Measurements from ENCODE around the gene DEPP1. TPM values are rescaled to one million over a fixed set of nuclear protein-coding genes. Genes with fewer than 3 reads are reported as not detected.

The DEPP1 gene
- total and polyA plus RNA-seq, 2 of the 13 experiments (the other 11 are each of a cell fraction or from before 2014, with no cell fraction given) = 14.8 to 270 TPM

- H4K20me1 ChIP-seq (ENCODE audit: insufficient read depth, low read length) = no peaks in the 10 kb centered on the region
- in situ Hi-C loops (cut with HindIII; ENCODE audit: extremely low pct_ligation_motif_present, low pct_unique_long_range_greater_than_20kb) = no loop called here
- no peak overlapping the region for H3K27ac ChIP-seq (ENCODE audit: extremely low read length, insufficient read depth, low read length)
- no peak overlapping the region for H3K9ac ChIP-seq (ENCODE audit: insufficient read depth, low read depth, low read length)
- no peaks in the 10 kb centered on the region for H3K36me3 ChIP-seq (replicated peaks in 1 of 2; ENCODE audit: control insufficient read depth in 1 of 2, insufficient read depth in 2 of 2, low read length in 2 of 2)
- no peaks in the 10 kb centered on the region for H3K79me2 ChIP-seq (ENCODE audit: insufficient read depth, low read length)
- no peak overlapping the region for H2AFZ ChIP-seq (ENCODE audit: low read length)
- peaks cover 92% of the 10 kb centered on the region for H3K4me1 ChIP-seq (ENCODE audit: insufficient read depth, low read length)
- H3K27me3 ChIP-seq (ENCODE audit: control insufficient read depth in 1 of 2, insufficient read depth in 2 of 2, low read length in 2 of 2) = no peaks in the 10 kb centered on the region
- intact Hi-C loops (cut with micrococcal nuclease; ENCODE audit: unreplicated experiment) = no loop called here
- no peak for DNase-seq (ENCODE audit: low spot score)
- no TSS peak for BruUV-seq (replicated peaks)
- WGBS (ENCODE audit: low lambda C conversion rate) = 71% methylated on average over 4 of the region's 5 CpGs
- TF ChIP-seq IKZF5 (CRISPR knock-in tag; IDR thresholded peaks at IDR 0.05) (0 out of 2 replicates have a peak, but pooled peaks have one; percentile 7), CTCF (CRISPR knock-in tag; IDR thresholded peaks at IDR 0.05) (peak; percentile 28; the same call in 1 of the 2 replicates), RARA (CRISPR knock-in tag; IDR thresholded peaks at IDR 0.05) (peak; percentile 49; the same call in 1 of the 2 replicates), SOX13 (IDR thresholded peaks at IDR 0.05) (no peak), SOX13 (CRISPR knock-in tag; conservative IDR thresholded peaks at IDR 0.05 in 1 of 2, IDR thresholded peaks at IDR 0.05 in 1 of 2) (0 out of 4 replicates have a peak, but pooled peaks of 1 of the 2 experiments have one; percentile 12), BCL6 (CRISPR knock-in tag; IDR thresholded peaks at IDR 0.05) (peak; percentile 95), ZNF615 (CRISPR knock-in tag; IDR thresholded peaks at IDR 0.05; ENCODE audit: borderline replicate concordance) (no peak), FOXK2 (IDR thresholded peaks at IDR 0.05) (no peak), ZNF33A (CRISPR knock-in tag; IDR thresholded peaks at IDR 0.05; ENCODE audit: borderline replicate concordance) (no peak), TEAD3 (CRISPR knock-in tag; optimal IDR thresholded peaks at IDR 0.05; ENCODE audit: borderline replicate concordance) (peak; percentile 90), FOXC1 (CRISPR knock-in tag; IDR thresholded peaks at IDR 0.05; ENCODE audit: borderline replicate concordance) (no peak)
- no peak for FAIRE-seq
- ChIA-PET CTCF (ENCODE audit: low intra/inter-chr PET ratio, low total read pairs) (interaction anchor here (1.7 kb wide), 1 partner anchor 26 kb away, joined by 5 read pairs; no protein-coding TSS in a partner anchor), POLR2A (interaction anchor here (1.1 to 5.9 kb wide), 10 partner anchors 9 to 46 kb away, joined by 3 to 84 read pairs (median 8); partner anchors contain the start of genes DEPP1 and RASSF4)
- peak; percentile 48 for ATAC-seq
- no peak overlapping the region for H3K4me3 ChIP-seq (replicated peaks in 1 of 3; ENCODE audit: insufficient read depth in 1 of 3, low read depth in 2 of 3, low read length in 3 of 3)
- peak overlapping the region; percentile 68 for H3K4me2 ChIP-seq (ENCODE audit: low read depth, low read length)
- peaks cover 5% of the 10 kb centered on the region for H3K9me3 ChIP-seq (ENCODE audit: low read length)
Measured at GRCh38 chr10:44949127-44949802, 29.3 kb downstream of the DEPP1 start.
